Epidermal melanocyte (primary cell): Measurements from ENCODE around the gene RAB39A.

ENCODE experiments used
- DNase-seq: peaks from one replicate; pipeline ENCODE4 v3.0.0; 2011; ENCODE audit warnings: low spot score; ENCODE audit not compliant: insufficient read length

RAB39A gene

GRCh38 chr11:107961480-107961879, 33.2 kb downstream of the RAB39A start:
- DNase-seq: no peak

- no peak for DNase-seq
Measured at GRCh38 chr11:107962181-107962580, 33.9 kb downstream of the RAB39A start.

- DNase-seq: no peak
Measured at GRCh38 chr11:107963091-107963490, 34.8 kb downstream of the RAB39A start.

GRCh38 chr11:107969219-107969618, 41.0 kb downstream of the RAB39A start:
- DNase-seq: no peak

GRCh38 chr11:107970049-107970448, 41.8 kb downstream of the RAB39A start:
- DNase-seq: no peak

GRCh38 chr11:107973641-107974040, 45.4 kb downstream of the RAB39A start:
- no peak for DNase-seq

GRCh38 chr11:107988397-107989158, 60.3 kb downstream of the RAB39A start:
- no peak for DNase-seq

- DNase-seq: no peak
Measured at GRCh38 chr11:107991868-107992414, 63.7 kb downstream of the RAB39A start.

- DNase-seq: no peak
Measured at GRCh38 chr11:107996006-107996776, 67.9 kb downstream of the RAB39A start.

GRCh38 chr11:107998761-107999160, 70.5 kb downstream of the RAB39A start:
- no peak for DNase-seq

- DNase-seq: no peak
Measured at GRCh38 chr11:107999759-108000455, 71.7 kb downstream of the RAB39A start.

- DNase-seq: no peak
Measured at GRCh38 chr11:108002476-108002875, 74.2 kb downstream of the RAB39A start.

GRCh38 chr11:108003623-108004022, 75.4 kb downstream of the RAB39A start:
- DNase-seq: no peak

- no peak for DNase-seq
Measured at GRCh38 chr11:108007819-108008218, 79.6 kb downstream of the RAB39A start.

GRCh38 chr11:108008656-108009496, 80.6 kb downstream of the RAB39A start, which contains the start of gene CUL5:
CUL5 (plus strand) TSS chr11:108008898; CDS start chr11:108009349, 451 bp downstream.
- DNase-seq: peak; percentile 67

GRCh38 chr11:108009497-108010370, 81.5 kb downstream of the RAB39A start:
- no peak for DNase-seq

GRCh38 chr11:108012139-108012725, 84.0 kb downstream of the RAB39A start:
- DNase-seq: no peak
